Astrocyte (in vitro differentiated cells and primary cell): ENCODE measurements around the gene FOSL2. TPM values are rescaled to one million over a fixed set of nuclear protein-coding genes. Genes with fewer than 3 reads are reported as not detected.

Source experiments
- DNase-seq: peaks from one replicate; pipeline ENCODE4 v3.0.0-alpha.2; 2010; ENCODE audit warnings: low read depth
- FAIRE-seq: peaks from 2 replicates; lab custom pipeline; 2011; peaks lifted over from hg19 to GRCh38; lab: Jason Lieb, UNC
- H2AFZ ChIP-seq: 2 replicates; pipeline ENCODE4 v1.6.0; 2012; ENCODE audit warnings: low read depth, low read length, inconsistent platforms
- H3K27ac ChIP-seq: 2 replicates; pipeline ENCODE4 v1.5.1; 2011; ENCODE audit warnings: low read depth, low read length, inconsistent platforms
- H3K27me3 ChIP-seq: 2 replicates; pipeline ENCODE4 v1.6.0; 2011; ENCODE audit warnings: low read length, inconsistent platforms; ENCODE audit not compliant: insufficient read depth
- H3K36me3 ChIP-seq: 2 replicates; pipeline ENCODE4 v1.5.1; 2011; ENCODE audit warnings: low read length, inconsistent platforms; ENCODE audit not compliant: insufficient read depth
- H3K4me1 ChIP-seq: 2 replicates; pipeline ENCODE4 v1.5.1; 2011; ENCODE audit warnings: low read length, inconsistent platforms; ENCODE audit not compliant: insufficient read depth
- H3K4me2 ChIP-seq: 2 replicates; pipeline ENCODE4 v1.6.0; 2012; ENCODE audit warnings: low read length, inconsistent platforms
- H3K4me3 ChIP-seq: 2 replicates; pipeline ENCODE4 v1.5.1; 2011; ENCODE audit warnings: low read depth, mild to moderate bottlenecking, low read length, inconsistent platforms; ENCODE audit not compliant: insufficient read depth
- H3K79me2 ChIP-seq: 2 replicates; pipeline ENCODE4 v1.6.0; 2012; ENCODE audit warnings: mild to moderate bottlenecking, low read length, inconsistent platforms; ENCODE audit not compliant: insufficient read depth
- H3K9ac ChIP-seq: 2 replicates; pipeline ENCODE4 v1.6.0; 2012; ENCODE audit warnings: mild to moderate bottlenecking, low read length, inconsistent platforms
- H3K9me3 ChIP-seq: 2 replicates; pipeline ENCODE4 v1.5.1; 2012; ENCODE audit warnings: low read depth, mild to moderate bottlenecking, low read length, inconsistent platforms; ENCODE audit not compliant: insufficient read depth
- H4K20me1 ChIP-seq: 2 replicates; pipeline ENCODE4 v1.6.0; 2012; ENCODE audit warnings: low read length, inconsistent platforms; ENCODE audit not compliant: insufficient read depth
- H3K27ac Mint-ChIP-seq: one replicate; pipeline ENCODE4 v1.8.0; 2021; ENCODE audit warnings: mild to moderate bottlenecking, mixed read lengths; ENCODE audit not compliant: unreplicated experiment
- H3K27me3 Mint-ChIP-seq: one replicate; pipeline ENCODE4 v1.8.0; 2021; ENCODE audit warnings: low read depth, mixed read lengths; ENCODE audit not compliant: unreplicated experiment
- H3K36me3 Mint-ChIP-seq: one replicate; pipeline ENCODE4 v1.8.0; 2021; ENCODE audit warnings: low read depth, mixed read lengths; ENCODE audit not compliant: unreplicated experiment
- H3K4me1 Mint-ChIP-seq: one replicate; pipeline ENCODE4 v1.8.0; 2021; ENCODE audit warnings: low read depth, mixed read lengths; ENCODE audit not compliant: unreplicated experiment
- H3K4me3 Mint-ChIP-seq: one replicate; pipeline ENCODE4 v1.8.0; 2021; ENCODE audit warnings: mild to moderate bottlenecking, moderate library complexity, mixed read lengths; ENCODE audit not compliant: unreplicated experiment
- H3K9me3 Mint-ChIP-seq: one replicate; pipeline ENCODE4 v1.8.0; 2021; ENCODE audit warnings: mild to moderate bottlenecking, mixed read lengths; ENCODE audit not compliant: unreplicated experiment
- EZH2 ChIP-seq: IDR thresholded peaks from 2 replicates; pipeline ENCODE4 v1.6.1; 2012; ENCODE audit warnings: mild to moderate bottlenecking, low read length, inconsistent platforms; ENCODE audit not compliant: insufficient read depth
- total RNA-seq: library from RNA; stranded (reverse); gene quantifications from 2 replicates; pipeline ENCODE4 v1.2.1, GENCODE V29; 2021
- TF ChIP-seq, protein P1 (sequence below): IDR thresholded peaks from 2 replicates; pipeline ENCODE4 v1.5.1; 2011; ENCODE audit warnings: low read depth, mild to moderate bottlenecking, inconsistent platforms, low read length, moderate library complexity; ENCODE audit not compliant: insufficient read depth

The FOSL2 gene
- total RNA-seq, 1 donor from 2014 or later = 158 TPM

DNA sequence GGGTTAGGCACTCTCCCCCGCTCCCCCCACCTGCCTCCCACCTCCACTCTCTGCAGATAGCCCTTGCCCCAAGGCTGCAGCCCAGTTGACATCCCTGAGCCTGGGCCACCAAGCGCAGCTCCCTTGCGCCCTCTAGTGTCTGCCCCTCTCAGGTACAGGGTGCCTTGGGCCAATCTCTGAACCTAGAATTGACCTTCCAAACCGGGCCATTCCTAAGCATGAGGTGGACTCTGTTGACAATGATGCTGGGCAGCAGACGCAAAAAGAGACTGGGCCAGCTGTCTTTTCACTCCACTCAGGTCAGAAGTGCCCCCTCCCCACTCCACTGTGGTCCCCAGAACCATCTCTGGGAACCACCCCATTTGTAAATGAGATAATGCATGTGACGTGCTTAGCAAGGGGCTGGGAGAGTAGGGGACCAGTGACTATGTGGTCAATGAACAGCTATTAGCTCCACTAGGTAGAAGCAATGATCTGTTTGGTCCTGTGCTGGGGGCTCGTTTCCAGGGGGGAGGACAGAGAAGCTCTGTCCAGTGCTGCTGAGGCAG lies 60.0 kb downstream of the FOSL2 start:
- Mint-ChIP-seq H3K4me3 (no peak overlapping the region), H3K36me3 (peaks cover 4% of the 10 kb centered on the region), H3K27ac (no peak overlapping the region), H3K27me3 (peaks cover 3% of the 10 kb centered on the region), H3K4me1 (peaks cover 23% of the 10 kb centered on the region), H3K9me3 (no peaks in the 10 kb centered on the region)
- Histone ChIP-seq H2AFZ (no peak overlapping the region), H3K4me2 (no peak overlapping the region), H3K4me3 (no peak overlapping the region), H4K20me1 (no peaks in the 10 kb centered on the region), H3K27ac (no peak overlapping the region), H3K36me3 (no peaks in the 10 kb centered on the region), H3K9me3 (no peaks in the 10 kb centered on the region), H3K9ac (no peak overlapping the region), H3K79me2 (no peaks in the 10 kb centered on the region), H3K4me1 (peaks cover 24% of the 10 kb centered on the region), H3K27me3 (no peaks in the 10 kb centered on the region)
- FAIRE-seq (no peak), DNase-seq (no peak)
- no peak for TF ChIP-seq EZH2
- TF ChIP-seq, protein P1, sequence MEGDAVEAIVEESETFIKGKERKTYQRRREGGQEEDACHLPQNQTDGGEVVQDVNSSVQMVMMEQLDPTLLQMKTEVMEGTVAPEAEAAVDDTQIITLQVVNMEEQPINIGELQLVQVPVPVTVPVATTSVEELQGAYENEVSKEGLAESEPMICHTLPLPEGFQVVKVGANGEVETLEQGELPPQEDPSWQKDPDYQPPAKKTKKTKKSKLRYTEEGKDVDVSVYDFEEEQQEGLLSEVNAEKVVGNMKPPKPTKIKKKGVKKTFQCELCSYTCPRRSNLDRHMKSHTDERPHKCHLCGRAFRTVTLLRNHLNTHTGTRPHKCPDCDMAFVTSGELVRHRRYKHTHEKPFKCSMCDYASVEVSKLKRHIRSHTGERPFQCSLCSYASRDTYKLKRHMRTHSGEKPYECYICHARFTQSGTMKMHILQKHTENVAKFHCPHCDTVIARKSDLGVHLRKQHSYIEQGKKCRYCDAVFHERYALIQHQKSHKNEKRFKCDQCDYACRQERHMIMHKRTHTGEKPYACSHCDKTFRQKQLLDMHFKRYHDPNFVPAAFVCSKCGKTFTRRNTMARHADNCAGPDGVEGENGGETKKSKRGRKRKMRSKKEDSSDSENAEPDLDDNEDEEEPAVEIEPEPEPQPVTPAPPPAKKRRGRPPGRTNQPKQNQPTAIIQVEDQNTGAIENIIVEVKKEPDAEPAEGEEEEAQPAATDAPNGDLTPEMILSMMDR = peak; percentile 67

DNA sequence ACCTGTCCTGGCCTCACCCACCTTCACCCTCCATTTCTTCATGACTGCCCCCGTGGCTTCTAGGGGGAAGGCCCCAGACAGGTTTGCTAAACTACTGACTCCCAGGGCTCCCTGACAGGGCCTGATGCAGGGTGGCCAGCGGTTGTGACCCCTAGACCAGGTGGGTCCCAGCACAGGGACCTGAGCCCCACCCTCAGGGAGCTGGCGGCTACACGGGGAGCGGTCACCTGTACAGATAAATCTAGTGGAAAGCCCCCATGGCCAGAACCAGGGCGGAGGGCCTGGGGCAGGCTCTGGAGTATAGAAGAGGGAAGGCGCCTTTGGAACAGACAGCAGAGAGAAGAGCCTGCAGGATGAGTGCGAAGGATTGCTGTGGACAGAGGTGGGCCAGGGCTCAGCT lies 60.7 kb downstream of the FOSL2 start:
- H3K9ac ChIP-seq = no peak overlapping the region
- H3K27me3 ChIP-seq = no peaks in the 10 kb centered on the region
- H3K4me2 ChIP-seq = no peak overlapping the region
- H3K36me3 Mint-ChIP-seq = peaks cover 4% of the 10 kb centered on the region
- H3K27ac ChIP-seq = no peak overlapping the region
- H2AFZ ChIP-seq = no peak overlapping the region
- H4K20me1 ChIP-seq = no peaks in the 10 kb centered on the region
- DNase-seq = no peak
- H3K4me1 Mint-ChIP-seq = peaks cover 16% of the 10 kb centered on the region
- H3K27ac Mint-ChIP-seq = no peak overlapping the region
- H3K4me1 ChIP-seq = peaks cover 17% of the 10 kb centered on the region
- H3K9me3 Mint-ChIP-seq = no peaks in the 10 kb centered on the region
- TF ChIP-seq, protein P1 = no peak
- TF ChIP-seq EZH2 = no peak
- H3K4me3 Mint-ChIP-seq = no peak overlapping the region
- no peaks in the 10 kb centered on the region for H3K36me3 ChIP-seq
- no peaks in the 10 kb centered on the region for H3K9me3 ChIP-seq
- FAIRE-seq = no peak
- H3K27me3 Mint-ChIP-seq = peaks cover 3% of the 10 kb centered on the region
- no peak overlapping the region for H3K4me3 ChIP-seq
- H3K79me2 ChIP-seq = no peaks in the 10 kb centered on the region
